ENCODE measurements around the gene C1QTNF4. TPM values are rescaled to one million over a fixed set of nuclear protein-coding genes. Genes with fewer than 3 reads are reported as not detected.

C1QTNF4 gene
- total RNA-seq, 1 experiment from 2014 or later, result 0.42 TPM

- Mint-ChIP-seq H3K36me3 (ENCODE audit: insufficient read depth, unreplicated experiment) (peaks cover 43% of the 10 kb centered on the region), H3K4me1 (ENCODE audit: insufficient read depth, unreplicated experiment) (peaks cover 17% of the 10 kb centered on the region), H3K4me3 (ENCODE audit: unreplicated experiment) (no peak overlapping the region), H3K9me3 (ENCODE audit: unreplicated experiment) (no peaks in the 10 kb centered on the region), H3K27me3 (ENCODE audit: insufficient read depth, unreplicated experiment) (no peaks in the 10 kb centered on the region), H3K27ac (ENCODE audit: low read depth, unreplicated experiment) (peak overlapping the region; percentile 7)
- ChIA-PET POLR2A (interaction anchor here (3.2 kb wide), 1 partner anchor 20 kb away, joined by 8 read pairs; the partner anchor contains the start of gene CELF1), CTCF (interaction anchor here (0.5 kb wide), 1 partner anchor 74 kb away, joined by 3 read pairs; no protein-coding TSS in a partner anchor)
- intact Hi-C loops (cut with micrococcal nuclease), result no loop called here
- BruUV-seq (replicated peaks), result no TSS peak
- DNase-seq (ENCODE audit: unreplicated experiment), result no peak
- TF ChIP-seq CTCF (IDR thresholded peaks at IDR 0.05; ENCODE audit: unreplicated experiment), result no peak
Observed at GRCh38 chr11:47572715-47573255, 21.4 kb downstream of the C1QTNF4 start.

GRCh38 chr11:47571895-47572294, 22.3 kb downstream of the C1QTNF4 start:
- Mint-ChIP-seq H3K27me3 (ENCODE audit: insufficient read depth, unreplicated experiment) (no peaks in the 10 kb centered on the region), H3K4me1 (ENCODE audit: insufficient read depth, unreplicated experiment) (peaks cover 15% of the 10 kb centered on the region), H3K9me3 (ENCODE audit: unreplicated experiment) (no peaks in the 10 kb centered on the region), H3K27ac (ENCODE audit: low read depth, unreplicated experiment) (no peak overlapping the region), H3K36me3 (ENCODE audit: insufficient read depth, unreplicated experiment) (peaks cover 36% of the 10 kb centered on the region), H3K4me3 (ENCODE audit: unreplicated experiment) (no peak overlapping the region)
- no peak for DNase-seq (ENCODE audit: unreplicated experiment)
- ChIA-PET CTCF (interaction anchor here (0.5 kb wide), 1 partner anchor 73 kb away, joined by 3 read pairs; no protein-coding TSS in a partner anchor), POLR2A (interaction anchor here (3.2 kb wide), 1 partner anchor 19 kb away, joined by 8 read pairs; the partner anchor contains the start of gene CELF1)
- intact Hi-C loops (cut with micrococcal nuclease), result no loop called here
- no TSS peak for BruUV-seq (replicated peaks)
- no peak for TF ChIP-seq CTCF (IDR thresholded peaks at IDR 0.05; ENCODE audit: unreplicated experiment)

GRCh38 chr11:47571357-47571729, 22.9 kb downstream of the C1QTNF4 start:
- no peak for DNase-seq (ENCODE audit: unreplicated experiment)
- Mint-ChIP-seq H3K36me3 (ENCODE audit: insufficient read depth, unreplicated experiment) (peaks cover 30% of the 10 kb centered on the region), H3K4me3 (ENCODE audit: unreplicated experiment) (no peak overlapping the region), H3K9me3 (ENCODE audit: unreplicated experiment) (no peaks in the 10 kb centered on the region), H3K27me3 (ENCODE audit: insufficient read depth, unreplicated experiment) (no peaks in the 10 kb centered on the region), H3K27ac (ENCODE audit: low read depth, unreplicated experiment) (no peak overlapping the region), H3K4me1 (ENCODE audit: insufficient read depth, unreplicated experiment) (peaks cover 15% of the 10 kb centered on the region)
- ChIA-PET CTCF (no interaction called here), POLR2A (interaction anchor here (3.2 kb wide), 1 partner anchor 18 kb away, joined by 8 read pairs; the partner anchor contains the start of gene CELF1)
- no TSS peak for BruUV-seq (replicated peaks)
- TF ChIP-seq CTCF (IDR thresholded peaks at IDR 0.05; ENCODE audit: unreplicated experiment), result no peak
- intact Hi-C loops (cut with micrococcal nuclease), result no loop called here

- TF ChIP-seq CTCF (IDR thresholded peaks at IDR 0.05; ENCODE audit: unreplicated experiment), result no peak
- CTCF ChIA-PET, result no interaction called here
Observed at GRCh38 chr11:47570651-47571356, 23.4 kb downstream of the C1QTNF4 start.

More at GRCh38 chr11:47570651-47571356, 23.4 kb downstream of the C1QTNF4 start:
- intact Hi-C loops (cut with micrococcal nuclease), result no loop called here
- Mint-ChIP-seq H3K27ac (ENCODE audit: low read depth, unreplicated experiment) (no peak overlapping the region), H3K4me3 (ENCODE audit: unreplicated experiment) (no peak overlapping the region), H3K9me3 (ENCODE audit: unreplicated experiment) (no peaks in the 10 kb centered on the region), H3K36me3 (ENCODE audit: insufficient read depth, unreplicated experiment) (peaks cover 27% of the 10 kb centered on the region), H3K27me3 (ENCODE audit: insufficient read depth, unreplicated experiment) (no peaks in the 10 kb centered on the region), H3K4me1 (ENCODE audit: insufficient read depth, unreplicated experiment) (peaks cover 15% of the 10 kb centered on the region)
- POLR2A ChIA-PET, result interaction anchor here (0.9 to 3.2 kb wide), 2 partner anchors 15 to 18 kb away, joined by 3 to 8 read pairs; partner anchors contain the start of gene CELF1
- no TSS peak for BruUV-seq (replicated peaks)
- DNase-seq (ENCODE audit: unreplicated experiment), result no peak

All from MCF 10A (cell line).